Neural progenitor cell (in vitro differentiated cells): ENCODE results near the gene CCDC167.

ENCODE experiments used
- CTCF ChIP-seq: fragments of 200-600 bp; sonication (generic); IDR thresholded peaks from 2 replicates; pipeline ENCODE4 v1.5.1; 2017; ENCODE audit warnings: antibody characterized with exemption, mild to moderate bottlenecking
- EZH2 ChIP-seq: fragments of 200-600 bp; sonication (generic); IDR thresholded peaks from 2 replicates; pipeline ENCODE4 v1.6.1; 2017; ENCODE audit warnings: antibody characterized with exemption, mild to moderate bottlenecking, moderate library complexity

GRCh38 chr6:37515712-37516075, 16.0 kb upstream of the CCDC167 start:
- no peak for TF ChIP-seq CTCF
- TF ChIP-seq EZH2 = no peak
